ENCODE results near the gene N4BP2L2.

N4BP2L2 gene

GRCh38 chr13:32428581-32429432 is 109.8 kb downstream of the N4BP2L2 start:
- H3K4me3 ChIP-seq (ENCODE audit: low read length) = peak overlapping the region; percentile 48
- TF ChIP-seq, protein P1, sequence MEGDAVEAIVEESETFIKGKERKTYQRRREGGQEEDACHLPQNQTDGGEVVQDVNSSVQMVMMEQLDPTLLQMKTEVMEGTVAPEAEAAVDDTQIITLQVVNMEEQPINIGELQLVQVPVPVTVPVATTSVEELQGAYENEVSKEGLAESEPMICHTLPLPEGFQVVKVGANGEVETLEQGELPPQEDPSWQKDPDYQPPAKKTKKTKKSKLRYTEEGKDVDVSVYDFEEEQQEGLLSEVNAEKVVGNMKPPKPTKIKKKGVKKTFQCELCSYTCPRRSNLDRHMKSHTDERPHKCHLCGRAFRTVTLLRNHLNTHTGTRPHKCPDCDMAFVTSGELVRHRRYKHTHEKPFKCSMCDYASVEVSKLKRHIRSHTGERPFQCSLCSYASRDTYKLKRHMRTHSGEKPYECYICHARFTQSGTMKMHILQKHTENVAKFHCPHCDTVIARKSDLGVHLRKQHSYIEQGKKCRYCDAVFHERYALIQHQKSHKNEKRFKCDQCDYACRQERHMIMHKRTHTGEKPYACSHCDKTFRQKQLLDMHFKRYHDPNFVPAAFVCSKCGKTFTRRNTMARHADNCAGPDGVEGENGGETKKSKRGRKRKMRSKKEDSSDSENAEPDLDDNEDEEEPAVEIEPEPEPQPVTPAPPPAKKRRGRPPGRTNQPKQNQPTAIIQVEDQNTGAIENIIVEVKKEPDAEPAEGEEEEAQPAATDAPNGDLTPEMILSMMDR (IDR thresholded peaks at IDR 0.05; ENCODE audit: insufficient read depth, low read depth, low read length, missing control alignments) = no peak
- DNase-seq (ENCODE audit: low read depth) = no peak

DNA sequence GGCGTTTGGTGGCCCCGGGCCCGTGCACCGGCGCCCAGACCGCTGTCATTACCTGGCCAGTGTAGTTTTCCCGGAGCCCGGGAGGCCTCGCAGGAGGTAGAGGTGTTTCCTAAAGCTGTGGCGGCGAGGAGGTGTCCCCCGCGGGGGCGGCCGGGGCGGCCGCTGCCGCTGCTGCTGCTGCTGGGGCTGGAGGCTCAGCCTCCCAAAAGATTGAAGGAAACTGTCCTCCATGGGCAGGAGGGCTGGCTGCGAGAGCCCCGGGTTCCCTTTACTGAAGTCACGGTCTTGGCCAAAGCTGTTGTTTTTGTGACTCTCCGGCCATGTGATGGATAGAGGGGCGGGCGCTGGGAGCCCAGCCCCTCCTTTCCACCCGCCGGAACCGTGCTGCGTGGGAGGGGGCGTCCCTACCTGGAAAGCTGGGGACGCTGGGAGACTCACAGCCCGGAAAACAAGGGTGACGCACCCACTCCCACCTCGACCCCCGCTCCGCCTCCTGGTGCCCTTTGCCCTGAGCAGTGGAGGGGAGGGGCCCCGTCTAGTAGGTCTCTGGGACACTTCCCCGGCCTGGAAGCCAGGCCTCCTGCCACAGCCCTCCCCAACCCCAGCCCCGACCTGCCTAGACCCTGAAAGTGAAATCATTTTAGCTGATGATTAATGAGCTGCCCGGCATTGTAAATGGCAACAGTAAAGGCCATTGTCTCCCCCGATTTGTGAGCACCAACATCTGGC is 110.6 kb downstream of the N4BP2L2 start, which contains the start of gene N4BP2L1:
Gene N4BP2L1, minus strand, starts transcription at position 279 of the 729 bp plus-strand sequence. Its CDS starts 48 bp downstream, at position 231.
- peak; percentile 27 for DNase-seq (ENCODE audit: low read depth)
- H3K4me3 ChIP-seq (ENCODE audit: low read length) = peak within 1 kb of the TSS; percentile 48
- TF ChIP-seq, protein P1 (IDR thresholded peaks at IDR 0.05; ENCODE audit: insufficient read depth, low read depth, low read length, missing control alignments) = no peak

DNA sequence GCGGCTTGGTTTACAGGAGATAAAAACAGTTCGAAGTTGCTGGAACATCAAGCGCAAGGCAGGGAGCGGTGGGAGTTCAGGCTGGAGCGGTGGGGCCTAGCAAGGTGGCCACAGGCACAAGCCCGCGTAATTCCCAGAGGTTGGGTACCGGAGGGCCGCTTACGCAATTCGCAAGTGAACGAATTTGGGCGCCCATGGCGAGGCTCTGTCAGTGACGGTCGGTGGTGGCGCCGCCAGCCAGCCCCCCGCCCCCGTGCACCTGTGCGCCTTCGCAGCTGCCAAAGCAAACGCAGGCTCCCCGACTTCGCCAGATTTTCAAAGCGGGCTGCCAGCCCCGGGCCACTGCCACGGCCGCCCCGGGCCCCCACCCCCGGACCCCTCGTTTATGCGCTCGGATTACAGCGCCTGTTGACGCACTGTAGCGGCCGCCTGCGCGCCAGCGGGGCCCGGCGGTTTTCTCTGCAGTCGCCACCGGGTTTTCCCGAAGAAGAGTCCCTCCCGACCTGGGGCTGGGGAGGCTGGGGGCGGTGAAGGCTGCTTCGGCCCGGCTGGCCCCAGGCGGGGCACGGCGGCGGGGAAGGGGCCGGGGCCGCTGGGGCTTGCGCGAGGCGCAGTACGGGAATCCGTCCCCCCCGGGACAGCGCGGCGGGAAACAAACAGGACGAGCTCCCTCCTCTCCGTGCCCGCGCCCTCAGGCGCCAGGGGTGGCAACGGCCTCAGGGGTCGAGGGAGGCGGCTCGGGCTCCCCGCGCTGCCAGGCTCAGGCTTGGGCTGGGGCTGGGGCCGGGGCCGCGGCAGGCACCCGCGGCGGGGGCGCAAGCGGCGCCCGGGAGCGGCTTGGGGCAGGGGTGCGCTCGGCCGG is 111.4 kb downstream of the N4BP2L2 start:
- DNase-seq (ENCODE audit: low read depth) = peak; percentile 11
- TF ChIP-seq, protein P1 (IDR thresholded peaks at IDR 0.05; ENCODE audit: insufficient read depth, low read depth, low read length, missing control alignments) = no peak
- peak overlapping the region; percentile 48 for H3K4me3 ChIP-seq (ENCODE audit: low read length)

- TF ChIP-seq, protein P1 (IDR thresholded peaks at IDR 0.05; ENCODE audit: insufficient read depth, low read depth, low read length, missing control alignments) = no peak
- H3K4me3 ChIP-seq (ENCODE audit: low read length) = peak overlapping the region; percentile 48
- DNase-seq (ENCODE audit: low read depth) = no peak
Measured at GRCh38 chr13:32426191-32426989, 112.2 kb downstream of the N4BP2L2 start.

GRCh38 chr13:32425158-32425557 is 113.4 kb downstream of the N4BP2L2 start:
- no peak for DNase-seq (ENCODE audit: low read depth)
- TF ChIP-seq, protein P1 (IDR thresholded peaks at IDR 0.05; ENCODE audit: insufficient read depth, low read depth, low read length, missing control alignments) = no peak
- no peak overlapping the region for H3K4me3 ChIP-seq (ENCODE audit: low read length)

GRCh38 chr13:32423592-32423991 is 115.0 kb downstream of the N4BP2L2 start:
- no peak for DNase-seq (ENCODE audit: low read depth)
- H3K4me3 ChIP-seq (ENCODE audit: low read length) = no peak overlapping the region
- TF ChIP-seq, protein P1 (IDR thresholded peaks at IDR 0.05; ENCODE audit: insufficient read depth, low read depth, low read length, missing control alignments) = no peak
